ENCODE results near the gene MACF1.

Gene MACF1

DNA sequence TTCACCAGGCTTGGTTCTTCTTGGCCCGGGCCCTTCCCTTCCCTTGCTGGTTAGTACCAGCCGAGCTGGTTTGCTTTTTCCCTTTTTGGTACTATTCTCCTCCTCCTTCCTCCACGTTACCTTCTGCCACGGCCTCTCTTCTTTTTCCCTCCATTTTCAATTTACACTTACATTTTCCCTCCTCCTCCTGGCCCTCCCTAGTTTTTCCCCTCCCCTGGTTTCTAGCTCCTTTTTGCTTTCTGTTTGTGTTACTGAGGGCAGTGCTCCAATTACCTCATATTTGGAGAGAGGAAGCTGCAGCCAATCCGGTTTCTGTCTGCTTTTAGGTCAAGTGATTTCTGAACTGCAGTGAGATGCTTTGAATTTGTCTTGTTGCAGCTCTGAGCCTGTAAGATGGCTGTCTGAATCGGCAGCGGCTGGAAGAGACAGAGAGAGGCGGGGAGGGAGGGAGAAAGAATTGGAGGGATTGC, 63.7 kb downstream of the MACF1 start:
- DNase-seq: no peak

DNA sequence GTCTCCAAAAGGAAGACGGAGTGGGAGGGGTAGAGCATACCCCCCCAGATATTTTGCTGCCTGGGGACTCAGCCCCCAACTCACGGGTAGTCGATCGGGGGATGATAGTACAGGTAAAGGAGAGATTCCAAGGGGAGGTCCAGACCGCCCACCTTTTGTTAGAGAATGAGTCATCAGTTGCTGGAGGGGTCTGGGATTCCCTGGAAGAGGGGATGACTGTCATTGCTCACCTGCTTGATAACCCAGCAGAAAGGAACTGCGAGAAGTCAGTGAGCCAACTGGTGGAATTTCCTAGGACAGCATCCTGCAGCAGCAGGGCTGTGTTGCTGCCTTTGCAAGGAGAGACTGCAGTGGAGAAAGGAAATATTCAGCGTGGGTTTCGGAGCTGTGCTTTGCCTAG, 64.4 kb downstream of the MACF1 start:
- no peak for DNase-seq

- DNase-seq: no peak
Observed at GRCh38 chr1:39269349-39269748, 64.9 kb downstream of the MACF1 start.

DNA sequence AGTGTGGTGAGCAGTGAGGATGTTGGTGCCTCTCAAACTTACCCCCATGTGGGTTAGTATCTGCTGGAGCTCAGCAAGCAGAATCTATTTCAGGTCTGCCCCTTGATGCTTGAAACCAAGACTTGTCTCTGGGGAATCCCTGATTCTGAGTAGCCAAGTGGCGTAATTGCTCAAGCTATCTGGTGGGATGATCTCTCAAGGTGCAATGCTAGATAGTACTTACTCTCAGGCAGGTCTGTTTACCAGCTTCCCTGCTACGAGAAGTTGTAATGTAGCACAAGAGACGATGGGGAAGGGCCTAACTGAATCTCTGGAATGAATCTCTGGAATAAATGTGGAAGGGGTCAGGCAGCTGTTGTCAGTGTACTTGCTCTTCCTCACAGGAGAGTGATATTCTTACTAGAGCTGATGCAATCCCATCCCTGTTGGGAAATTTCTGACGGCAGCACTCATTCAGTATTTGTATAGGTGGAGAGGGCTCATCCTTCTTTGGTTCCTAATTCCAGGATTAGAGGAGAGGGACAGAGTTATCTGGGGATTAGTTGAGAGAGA, 65.4 kb downstream of the MACF1 start:
- DNase-seq: no peak

DNA sequence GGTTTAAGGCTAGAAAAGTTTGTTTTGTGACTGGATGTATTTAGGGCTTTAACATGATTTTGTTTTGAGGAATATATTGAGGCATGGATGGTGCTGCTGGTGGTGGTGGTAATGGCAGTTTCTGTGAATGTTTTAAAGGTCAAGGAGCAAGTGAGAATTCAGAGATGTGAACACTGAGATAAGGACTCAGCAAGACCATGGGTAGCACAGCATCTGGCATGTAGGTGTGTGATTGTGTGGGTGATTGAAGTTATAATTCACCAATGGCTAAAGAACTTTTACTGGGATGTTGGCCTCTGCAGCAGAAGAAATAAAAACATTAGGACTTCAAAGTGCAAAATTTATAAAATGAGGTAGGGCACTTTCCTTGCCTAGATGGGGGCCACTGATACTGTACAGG, 65.9 kb downstream of the MACF1 start:
- DNase-seq: no peak

DNA sequence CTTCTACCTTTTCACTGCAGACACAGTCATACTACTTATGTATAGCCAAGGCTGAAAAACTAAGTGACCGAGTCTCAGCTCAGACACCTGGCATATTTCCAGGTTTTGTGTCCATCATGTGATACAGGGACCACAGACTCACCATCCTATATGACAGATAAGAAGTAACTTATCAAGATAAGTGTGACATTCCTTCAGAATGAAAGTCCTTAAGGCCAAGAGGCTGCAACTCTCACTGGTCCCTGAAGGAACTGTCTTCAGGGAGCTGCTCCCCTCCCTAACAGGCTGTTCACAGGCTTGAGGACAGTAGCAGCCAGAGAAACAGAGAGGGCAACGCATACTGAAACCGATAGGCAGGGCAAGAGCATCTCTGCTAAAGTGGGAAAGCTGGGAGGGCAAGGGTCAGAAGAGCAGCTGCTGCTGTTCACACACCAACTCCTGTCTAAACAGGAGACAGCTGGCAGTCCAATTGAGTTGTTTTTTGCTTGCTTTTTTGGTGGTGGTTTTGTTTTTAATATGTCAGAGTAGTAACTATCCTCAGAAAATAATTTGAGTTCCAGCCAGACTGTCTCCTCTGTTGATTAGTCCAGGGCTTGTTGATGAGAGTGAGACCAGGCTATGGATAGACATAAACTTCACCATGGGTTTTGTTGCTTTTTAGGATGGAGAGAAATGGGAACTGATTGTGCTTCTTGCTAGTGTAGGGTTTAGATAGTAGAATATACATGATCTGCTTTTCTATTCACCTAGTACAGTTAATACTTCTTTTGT, 67.7 kb downstream of the MACF1 start:
- no peak for DNase-seq

DNA sequence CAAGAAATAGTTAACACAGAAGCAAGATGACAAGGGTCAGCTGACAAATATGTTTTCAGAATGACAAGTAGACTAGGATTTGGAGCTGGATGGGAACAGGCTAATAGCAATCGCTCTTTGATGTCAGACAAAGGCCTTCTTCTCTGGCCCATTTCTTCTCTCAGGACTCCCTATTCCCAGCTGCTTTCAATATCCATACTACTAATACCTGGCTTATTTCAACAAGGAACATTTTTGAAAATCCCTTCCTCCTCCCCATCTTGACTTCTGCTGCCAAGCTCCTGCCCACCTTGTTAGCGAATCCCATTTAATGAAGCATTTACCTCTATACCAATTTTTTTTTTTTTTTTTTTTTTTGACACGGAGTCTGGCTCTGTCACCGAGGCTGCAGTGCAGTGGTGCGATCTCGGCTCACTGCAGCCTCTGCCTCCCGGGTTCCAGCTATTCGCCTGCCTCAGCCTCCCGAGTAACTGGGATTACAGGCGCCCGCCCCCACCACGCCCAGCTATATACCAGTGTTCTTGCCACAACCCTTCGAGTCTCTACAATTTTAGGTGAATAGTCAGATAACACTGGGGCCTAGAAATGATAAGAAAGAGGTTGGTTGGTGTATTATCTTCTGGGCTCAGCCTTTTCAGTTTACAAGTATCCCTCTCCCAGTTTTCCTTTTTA, 68.4 kb downstream of the MACF1 start:
- no peak for DNase-seq

GRCh38 chr1:39275836-39276507, 71.5 kb downstream of the MACF1 start:
- no peak for DNase-seq

GRCh38 chr1:39277879-39278278, 73.4 kb downstream of the MACF1 start:
- DNase-seq: no peak

GRCh38 chr1:39282537-39283216, 78.2 kb downstream of the MACF1 start:
- no peak for DNase-seq

- DNase-seq: no peak
Observed at GRCh38 chr1:39283858-39284257, 79.4 kb downstream of the MACF1 start.

DNA sequence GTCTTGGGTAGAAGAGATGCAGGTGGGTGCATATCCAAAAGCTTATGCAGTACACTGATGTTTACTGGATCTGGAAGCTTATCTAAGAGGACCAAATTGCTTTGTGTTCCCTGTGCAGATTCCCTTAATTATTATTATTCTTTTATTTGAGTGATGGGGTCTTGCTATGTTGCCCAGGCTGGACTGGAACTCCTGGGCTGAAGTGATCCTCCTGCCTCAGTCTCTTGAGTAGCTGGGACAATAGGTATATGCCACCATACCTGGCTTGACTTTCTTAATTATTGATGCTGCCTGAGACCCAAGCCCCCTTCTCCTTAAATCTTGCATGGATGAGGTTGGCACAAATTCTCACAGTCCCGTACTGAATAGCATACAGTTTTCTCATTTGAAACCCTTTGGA, 83.0 kb downstream of the MACF1 start:
- DNase-seq: no peak

DNA sequence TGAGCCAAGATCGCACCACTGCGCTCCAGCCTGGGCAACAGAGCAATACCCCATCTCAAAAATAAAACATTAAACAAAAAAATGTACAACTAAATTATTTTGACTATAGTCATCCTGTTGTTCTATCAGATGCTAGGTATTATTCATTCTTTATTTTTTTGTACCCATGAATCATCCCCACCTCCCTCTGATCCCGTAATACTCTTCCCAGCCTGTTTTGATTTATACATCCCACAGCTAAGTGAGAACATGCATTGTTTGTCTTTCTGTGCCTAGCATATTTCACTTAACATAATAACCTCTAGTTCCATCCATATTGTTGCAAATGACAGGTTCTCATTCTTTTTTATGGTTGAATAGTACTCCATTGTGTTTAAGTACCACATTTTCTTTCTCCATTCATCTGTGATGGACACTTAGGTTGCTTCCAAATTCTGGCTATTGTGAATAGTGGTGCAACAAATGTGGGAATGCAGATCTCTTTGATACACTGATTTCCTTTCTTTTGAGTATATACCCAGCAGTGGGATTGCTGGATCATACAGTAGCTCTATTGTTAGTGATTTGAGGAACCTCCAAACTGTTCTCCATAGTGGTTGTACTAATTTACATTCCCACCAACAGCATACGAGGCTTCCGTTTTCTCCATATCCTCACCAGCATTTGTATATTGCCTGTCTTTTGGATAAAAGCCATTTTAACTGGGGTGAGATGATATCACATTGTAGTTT, 84.4 kb downstream of the MACF1 start:
- no peak for DNase-seq

GRCh38 chr1:39292401-39292800, 87.9 kb downstream of the MACF1 start:
- DNase-seq: no peak

GRCh38 chr1:39293375-39294070, 89.0 kb downstream of the MACF1 start:
- DNase-seq: no peak

DNA sequence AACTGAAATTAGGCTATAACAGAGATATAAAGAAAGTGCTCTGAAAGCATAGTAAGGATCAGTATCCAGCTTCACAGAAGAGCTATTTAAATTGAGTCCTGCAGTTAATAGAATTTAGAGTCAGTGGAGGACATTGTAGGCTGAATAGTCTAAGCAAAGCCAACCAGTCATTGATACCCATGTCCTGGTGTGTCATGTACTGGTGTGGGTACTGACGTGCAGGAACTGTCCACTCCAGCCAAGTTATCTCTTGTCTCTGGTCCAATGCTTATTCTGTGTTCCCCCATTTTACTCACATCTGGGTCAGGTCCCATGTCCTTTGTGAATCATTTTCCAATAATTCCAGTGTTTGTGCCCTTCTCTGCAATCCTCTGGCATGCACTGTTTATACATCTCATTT, 90.0 kb downstream of the MACF1 start:
- no peak for DNase-seq

GRCh38 chr1:39295901-39296300, 91.4 kb downstream of the MACF1 start:
- DNase-seq: no peak

DNA sequence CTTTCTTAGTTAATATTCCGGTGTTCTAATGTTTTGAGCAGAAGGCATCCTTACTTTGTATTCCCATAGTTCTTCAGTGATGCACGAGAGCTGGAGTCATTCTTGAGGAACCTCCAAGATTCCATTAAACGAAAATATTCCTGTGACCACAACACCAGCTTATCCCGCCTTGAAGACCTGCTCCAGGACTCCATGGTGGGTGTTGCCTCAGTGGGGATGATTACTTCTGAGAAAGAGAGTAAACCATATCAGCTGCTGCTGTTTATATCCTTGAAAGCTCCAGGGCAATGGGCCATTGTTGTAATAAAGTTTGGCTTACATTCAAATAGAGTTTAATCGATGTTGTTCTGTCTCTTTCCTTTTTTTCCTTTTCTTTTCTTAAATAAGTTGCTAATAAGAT, 93.1 kb downstream of the MACF1 start:
- no peak for DNase-seq

GRCh38 chr1:39301606-39302005, 97.1 kb downstream of the MACF1 start:
- DNase-seq: no peak

GRCh38 chr1:39305555-39305954, 101.1 kb downstream of the MACF1 start:
- no peak for DNase-seq

DNA sequence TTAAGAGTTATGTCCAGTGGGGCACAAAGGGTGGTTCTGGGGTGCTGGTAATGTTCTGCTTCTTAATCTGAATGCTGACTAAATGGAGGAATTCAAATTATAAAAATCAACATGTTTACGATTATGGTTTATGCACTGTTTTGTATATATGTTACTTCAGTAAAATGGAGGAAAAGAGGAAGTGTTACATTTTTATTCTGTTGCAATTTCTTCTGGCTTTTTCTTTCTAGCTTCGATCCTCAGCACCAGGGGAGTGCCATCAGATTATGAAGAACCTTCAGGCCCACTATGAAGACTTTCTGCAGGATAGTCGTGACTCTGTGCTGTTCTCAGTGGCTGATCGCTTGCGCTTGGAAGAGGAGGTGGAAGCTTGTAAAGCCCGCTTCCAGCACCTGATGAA, 105.5 kb downstream of the MACF1 start:
- DNase-seq: no peak

DNA sequence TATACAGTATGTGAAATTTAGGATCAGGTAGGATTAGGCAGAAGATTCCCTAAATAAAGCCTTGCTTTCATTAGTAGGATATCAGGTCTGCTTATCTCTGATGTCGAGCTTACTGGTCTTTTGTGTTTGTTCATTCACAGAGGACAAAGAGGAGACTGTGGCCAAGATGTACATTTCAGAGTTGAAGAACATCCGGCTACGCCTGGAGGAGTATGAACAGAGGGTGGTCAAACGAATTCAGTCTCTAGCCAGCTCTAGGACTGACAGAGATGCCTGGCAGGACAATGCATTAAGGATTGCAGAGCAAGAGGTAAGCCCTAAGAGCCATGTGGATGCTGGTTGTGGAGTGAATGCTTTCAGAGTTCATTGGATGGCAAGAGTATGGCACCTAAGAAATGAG, 106.2 kb downstream of the MACF1 start:
- DNase-seq: no peak
